ENCODE data around the gene EIF4EBP3.

- TF ChIP-seq EZH2 (IDR thresholded peaks at IDR 0.05; ENCODE audit: insufficient read depth, poor library complexity, severe bottlenecking) (no peak), EZH2phosphoT487 (IDR thresholded peaks at IDR 0.05; ENCODE audit: insufficient read depth, low read depth) (no peak)
Observed at GRCh38 chr5:140568443-140569063, 21.1 kb downstream of the EIF4EBP3 start.

Data from GM23248 (cell line).